ENCODE data around the gene ARFIP2.

DNA sequence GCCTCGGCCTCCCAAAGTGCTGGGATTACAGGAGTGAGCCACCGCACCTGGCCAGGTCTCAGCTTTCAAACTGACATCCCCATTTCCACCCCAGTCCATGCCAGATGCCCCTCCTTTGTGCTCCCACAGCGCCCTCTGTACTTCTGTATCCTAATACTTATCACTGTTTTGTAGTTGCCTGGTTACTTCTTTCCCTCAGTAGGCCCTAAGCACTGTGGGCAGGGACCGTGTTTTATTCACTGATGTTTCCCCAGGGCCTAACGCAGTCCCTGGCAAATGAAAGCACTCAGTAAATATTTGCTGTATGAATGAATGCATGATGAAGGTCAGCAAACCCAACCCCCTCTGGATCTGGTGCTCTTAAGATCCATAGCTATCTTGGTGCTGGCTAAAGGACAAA lies 5.2 kb downstream of the ARFIP2 start:
- TF ChIP-seq, protein P1, sequence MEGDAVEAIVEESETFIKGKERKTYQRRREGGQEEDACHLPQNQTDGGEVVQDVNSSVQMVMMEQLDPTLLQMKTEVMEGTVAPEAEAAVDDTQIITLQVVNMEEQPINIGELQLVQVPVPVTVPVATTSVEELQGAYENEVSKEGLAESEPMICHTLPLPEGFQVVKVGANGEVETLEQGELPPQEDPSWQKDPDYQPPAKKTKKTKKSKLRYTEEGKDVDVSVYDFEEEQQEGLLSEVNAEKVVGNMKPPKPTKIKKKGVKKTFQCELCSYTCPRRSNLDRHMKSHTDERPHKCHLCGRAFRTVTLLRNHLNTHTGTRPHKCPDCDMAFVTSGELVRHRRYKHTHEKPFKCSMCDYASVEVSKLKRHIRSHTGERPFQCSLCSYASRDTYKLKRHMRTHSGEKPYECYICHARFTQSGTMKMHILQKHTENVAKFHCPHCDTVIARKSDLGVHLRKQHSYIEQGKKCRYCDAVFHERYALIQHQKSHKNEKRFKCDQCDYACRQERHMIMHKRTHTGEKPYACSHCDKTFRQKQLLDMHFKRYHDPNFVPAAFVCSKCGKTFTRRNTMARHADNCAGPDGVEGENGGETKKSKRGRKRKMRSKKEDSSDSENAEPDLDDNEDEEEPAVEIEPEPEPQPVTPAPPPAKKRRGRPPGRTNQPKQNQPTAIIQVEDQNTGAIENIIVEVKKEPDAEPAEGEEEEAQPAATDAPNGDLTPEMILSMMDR (conservative IDR thresholded peaks at IDR 0.05; ENCODE audit: low read depth, low read length), result no peak
- no peak for TF ChIP-seq EZH2 (IDR thresholded peaks at IDR 0.05; ENCODE audit: borderline replicate concordance, low read depth, low read length, poor library complexity, severe bottlenecking)
